ENCODE measurements around the gene TMEM203.

- TF ChIP-seq SMC3 (IDR thresholded peaks at IDR 0.05; ENCODE audit: borderline replicate concordance, low read length): no peak
- TF ChIP-seq REST (IDR thresholded peaks at IDR 0.05; ENCODE audit: low read depth, low read length): no peak
- TF ChIP-seq ATF7 (IDR thresholded peaks at IDR 0.05; ENCODE audit: low read depth): no peak
- TF ChIP-seq EP300 (IDR thresholded peaks at IDR 0.05; ENCODE audit: borderline replicate concordance in 1 of 2, control insufficient read depth in 1 of 2, low read depth in 2 of 2, low read length in 2 of 2): no peak
- TF ChIP-seq SP1 (IDR thresholded peaks at IDR 0.05; ENCODE audit: low read depth, low read length): no peak
- no peak for TF ChIP-seq FOXM1 (IDR thresholded peaks at IDR 0.05; ENCODE audit: low read depth, low read length)
- no peak; the same call in 1 of the 2 replicates for TF ChIP-seq NR2F1 (conservative IDR thresholded peaks at IDR 0.05)
- no peak for TF ChIP-seq RAD51 (IDR thresholded peaks at IDR 0.05)
- no peak for TF ChIP-seq CTCF (IDR thresholded peaks at IDR 0.05 in 2 of 3, conservative IDR thresholded peaks at IDR 0.05 in 1 of 3; ENCODE audit: control insufficient read depth in 2 of 3, extremely low read depth in 1 of 3, insufficient read depth in 1 of 3, low read depth in 3 of 3, low read length in 3 of 3)
- no peak for TF ChIP-seq RFX5 (IDR thresholded peaks at IDR 0.05; ENCODE audit: low read depth, low read length)
- TF ChIP-seq NRF1 (conservative IDR thresholded peaks at IDR 0.05; ENCODE audit: low read depth, low read length): no peak
- no peak for TF ChIP-seq BACH1 (IDR thresholded peaks at IDR 0.05; ENCODE audit: borderline replicate concordance)
Observed at GRCh38 chr9:137169896-137170358, 35.5 kb downstream of the TMEM203 start, which contains the start of gene LRRC26.

All from GM12878 (cell line).